ENCODE measurements around the gene CDADC1.

- no peak for TF ChIP-seq POLR2AphosphoS5 (IDR thresholded peaks at IDR 0.05)
- TF ChIP-seq CTCF (IDR thresholded peaks at IDR 0.05; ENCODE audit: poor library complexity, severe bottlenecking) = no peak
- no peak for TF ChIP-seq EP300 (conservative IDR thresholded peaks at IDR 0.05; ENCODE audit: poor library complexity, severe bottlenecking)
- no peak for TF ChIP-seq REST (IDR thresholded peaks at IDR 0.05; ENCODE audit: borderline replicate concordance)
- no peak for TF ChIP-seq EZH2 (IDR thresholded peaks at IDR 0.05; ENCODE audit: borderline replicate concordance, insufficient read depth, low read length, poor library complexity, severe bottlenecking)
Measured at GRCh38 chr13:49302222-49302621, 54.5 kb downstream of the CDADC1 start.

Measured in neural cell (in vitro differentiated cells).